H4 (cell line): ENCODE results near the gene SBF2. TPM values are rescaled to one million over a fixed set of nuclear protein-coding genes. Genes with fewer than 3 reads are reported as not detected.
"Not testable (repeated sequence)": the region's sequence is repeated elsewhere in the genome, so short reads cannot be mapped to it uniquely, and the experiment has no call there.

Experiments
- DNase-seq: peaks from one replicate; pipeline ENCODE4 v3.0.0-alpha.2; 2015; ENCODE audit warnings: low spot score
- total RNA-seq: library from RNA; depleted of rRNA; stranded (reverse); fragments of >200 nt; shearing (Covaris generic); gene quantifications from 2 replicates; pipeline ENCODE4 v1.2.3, GENCODE V29; 2014

SBF2 gene
- total RNA-seq, 1 experiment from 2014 or later: 27.0 TPM

- DNase-seq: no peak
These were observed 96.9 kb downstream of the SBF2 start for GRCh38 chr11:10197091-10197490.

- DNase-seq: no peak
These were observed 102.0 kb downstream of the SBF2 start for GRCh38 chr11:10192036-10192435.

GRCh38 chr11:10181811-10182210 is 112.2 kb downstream of the SBF2 start:
- DNase-seq: peak; percentile 65

GRCh38 chr11:10164621-10165020 is 129.4 kb downstream of the SBF2 start:
- DNase-seq: no peak

- DNase-seq: no peak
These were observed 131.8 kb downstream of the SBF2 start for GRCh38 chr11:10162222-10162621.

GRCh38 chr11:10160350-10160749 is 133.7 kb downstream of the SBF2 start:
- DNase-seq: no peak

GRCh38 chr11:10158461-10158860 is 135.6 kb downstream of the SBF2 start:
- no peak for DNase-seq

- DNase-seq: peak; percentile 15
These were observed 138.1 kb downstream of the SBF2 start for GRCh38 chr11:10155793-10156490.

GRCh38 chr11:10150800-10151199 is 143.2 kb downstream of the SBF2 start:
- DNase-seq: no peak

GRCh38 chr11:10149553-10149952 is 144.5 kb downstream of the SBF2 start:
- no peak for DNase-seq

- no peak for DNase-seq
These were observed 146.8 kb downstream of the SBF2 start for GRCh38 chr11:10147195-10147594.

- DNase-seq: no peak
These were observed 149.1 kb downstream of the SBF2 start for GRCh38 chr11:10144954-10145353.

- DNase-seq: no peak
These were observed 154.4 kb downstream of the SBF2 start for GRCh38 chr11:10139656-10140055.

GRCh38 chr11:10139143-10139542 is 154.9 kb downstream of the SBF2 start:
- DNase-seq: no peak

GRCh38 chr11:10134975-10135481 is 159.0 kb downstream of the SBF2 start:
- no peak for DNase-seq

GRCh38 chr11:10134226-10134625 is 159.8 kb downstream of the SBF2 start:
- DNase-seq: not testable (repeated sequence)

- DNase-seq: not testable (repeated sequence)
These were observed 160.8 kb downstream of the SBF2 start for GRCh38 chr11:10133251-10133650.

GRCh38 chr11:10130875-10131274 is 163.1 kb downstream of the SBF2 start:
- no peak for DNase-seq

- not testable (repeated sequence) for DNase-seq
These were observed 164.8 kb downstream of the SBF2 start for GRCh38 chr11:10129184-10129583.

- no peak for DNase-seq
These were observed 168.4 kb downstream of the SBF2 start for GRCh38 chr11:10125522-10126133.

- DNase-seq: peak; percentile 78
These were observed 171.5 kb downstream of the SBF2 start for GRCh38 chr11:10122326-10123197.

- no peak for DNase-seq
These were observed 175.2 kb downstream of the SBF2 start for GRCh38 chr11:10118865-10119264.
